CD4-positive, alpha-beta T cell treated with Interferon gamma for 1 hour (primary cell): ENCODE data around the gene SLCO1B1.
A peak's percentile ranks its signal among the peaks of the same experiment; 100 is the strongest.
"Not testable (repeated sequence)": the region's sequence is repeated elsewhere in the genome, so short reads cannot be mapped to it uniquely, and the experiment has no call there.

Experiments
- DNase-seq: peaks from one replicate; pipeline ENCODE4 v3.0.0-alpha.2; 2020

The SLCO1B1 gene

GRCh38 chr12:21130998-21131397 lies at the start of gene SLCO1B1:
SLCO1B1 (plus strand) TSS chr12:21131194; CDS start chr12:21141575, 10,381 bp downstream.
- no peak for DNase-seq

- DNase-seq, result not testable (repeated sequence)
Observed at GRCh38 chr12:21084753-21085152, 46.2 kb upstream of the SLCO1B1 start.

- no peak for DNase-seq
Observed at GRCh38 chr12:21111732-21112131, 19.3 kb upstream of the SLCO1B1 start.

- no peak for DNase-seq
Observed at GRCh38 chr12:21113266-21113665, 17.7 kb upstream of the SLCO1B1 start.

GRCh38 chr12:21117995-21118394 lies 13.0 kb upstream of the SLCO1B1 start:
- DNase-seq, result no peak

- no peak for DNase-seq
Observed at GRCh38 chr12:21118760-21119159, 12.2 kb upstream of the SLCO1B1 start.

GRCh38 chr12:21129351-21129750 lies 1.6 kb upstream of the SLCO1B1 start:
- DNase-seq, result no peak

- DNase-seq, result no peak
Observed at GRCh38 chr12:21129906-21130305, 1.1 kb upstream of the SLCO1B1 start.

GRCh38 chr12:21137318-21137999 lies 6.5 kb downstream of the SLCO1B1 start:
- not testable (repeated sequence) for DNase-seq

- no peak for DNase-seq
Observed at GRCh38 chr12:21138016-21138415, 7.0 kb downstream of the SLCO1B1 start.

- DNase-seq, result no peak
Observed at GRCh38 chr12:21144309-21144708, 13.3 kb downstream of the SLCO1B1 start.

GRCh38 chr12:21149861-21150260 lies 18.9 kb downstream of the SLCO1B1 start:
- DNase-seq, result not testable (repeated sequence)

- no peak for DNase-seq
Observed at GRCh38 chr12:21151184-21151583, 20.2 kb downstream of the SLCO1B1 start.

- DNase-seq, result no peak
Observed at GRCh38 chr12:21155522-21156351, 24.7 kb downstream of the SLCO1B1 start.

- DNase-seq, result no peak
Observed at GRCh38 chr12:21165048-21165447, 34.1 kb downstream of the SLCO1B1 start.

GRCh38 chr12:21169878-21170472 lies 39.0 kb downstream of the SLCO1B1 start:
- DNase-seq, result peak; percentile 1

- DNase-seq, result no peak
Observed at GRCh38 chr12:21172079-21172478, 41.1 kb downstream of the SLCO1B1 start.

- no peak for DNase-seq
Observed at GRCh38 chr12:21183721-21184275, 52.8 kb downstream of the SLCO1B1 start.

- DNase-seq, result no peak
Observed at GRCh38 chr12:21190016-21190415, 59.0 kb downstream of the SLCO1B1 start.

- DNase-seq, result not testable (repeated sequence)
Observed at GRCh38 chr12:21214433-21214832, 83.4 kb downstream of the SLCO1B1 start.

- no peak for DNase-seq
Observed at GRCh38 chr12:21219206-21219605, 88.2 kb downstream of the SLCO1B1 start.

GRCh38 chr12:21220266-21220665 lies 89.3 kb downstream of the SLCO1B1 start:
- no peak for DNase-seq

GRCh38 chr12:21221072-21221471 lies 90.1 kb downstream of the SLCO1B1 start:
- no peak for DNase-seq
